VCaP (cell line): Measurements from ENCODE around the gene FAM171A2.
"Not testable (repeated sequence)": the region's sequence is repeated elsewhere in the genome, so short reads cannot be mapped to it uniquely, and the experiment has no call there.

Experiments used
- H3K27ac ChIP-seq: fragments of 450-650 bp; 2 replicates; pipeline ENCODE4 v1.5.1; 2017
- TF ChIP-seq, protein P1 (sequence below): fragments of 450-650 bp; conservative IDR thresholded peaks from 2 replicates; pipeline ENCODE4 v1.5.1; 2017; ENCODE audit warnings: mild to moderate bottlenecking, moderate library complexity

FAM171A2 gene

DNA sequence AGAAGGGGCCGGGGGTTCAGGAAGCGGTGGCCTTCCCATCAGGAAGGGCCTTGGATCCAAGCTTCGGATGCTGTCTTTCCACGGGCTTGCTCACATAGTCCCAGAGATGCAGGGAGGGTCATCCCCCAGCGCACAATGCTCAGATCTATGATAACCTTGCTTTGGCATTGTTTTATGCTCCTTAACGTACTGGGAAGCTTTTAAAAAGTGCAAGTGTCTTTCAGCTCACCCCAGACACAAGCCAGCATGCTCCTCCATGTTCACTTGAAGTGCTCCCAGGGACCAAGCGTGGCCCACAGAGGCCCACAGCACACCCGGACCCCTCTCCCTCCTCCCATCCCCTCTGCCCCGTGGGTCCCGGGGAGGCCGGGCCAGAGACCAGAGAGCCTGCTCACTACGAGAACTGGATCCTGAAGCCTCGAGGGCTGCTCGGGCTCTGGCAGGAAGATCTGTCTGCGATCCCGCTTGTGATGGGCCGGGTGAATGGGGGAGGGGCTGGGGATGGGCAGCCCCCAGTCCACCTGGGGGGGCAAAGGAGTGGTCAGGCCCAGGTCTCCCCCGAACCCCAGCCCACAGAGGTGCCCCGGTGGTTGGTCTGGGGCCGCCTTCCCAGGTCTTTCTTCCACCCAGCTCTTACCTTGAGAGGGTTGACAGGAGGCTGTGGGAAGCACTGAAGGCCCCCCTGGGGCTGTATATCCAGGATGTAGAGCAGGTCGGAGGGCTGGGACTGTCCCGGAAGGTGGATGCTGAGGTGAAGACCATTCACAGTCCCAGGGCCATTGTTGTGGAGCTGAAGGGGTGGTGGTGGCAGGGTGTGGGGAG is 11.8 kb upstream of the FAM171A2 start:
- TF ChIP-seq, protein P1, sequence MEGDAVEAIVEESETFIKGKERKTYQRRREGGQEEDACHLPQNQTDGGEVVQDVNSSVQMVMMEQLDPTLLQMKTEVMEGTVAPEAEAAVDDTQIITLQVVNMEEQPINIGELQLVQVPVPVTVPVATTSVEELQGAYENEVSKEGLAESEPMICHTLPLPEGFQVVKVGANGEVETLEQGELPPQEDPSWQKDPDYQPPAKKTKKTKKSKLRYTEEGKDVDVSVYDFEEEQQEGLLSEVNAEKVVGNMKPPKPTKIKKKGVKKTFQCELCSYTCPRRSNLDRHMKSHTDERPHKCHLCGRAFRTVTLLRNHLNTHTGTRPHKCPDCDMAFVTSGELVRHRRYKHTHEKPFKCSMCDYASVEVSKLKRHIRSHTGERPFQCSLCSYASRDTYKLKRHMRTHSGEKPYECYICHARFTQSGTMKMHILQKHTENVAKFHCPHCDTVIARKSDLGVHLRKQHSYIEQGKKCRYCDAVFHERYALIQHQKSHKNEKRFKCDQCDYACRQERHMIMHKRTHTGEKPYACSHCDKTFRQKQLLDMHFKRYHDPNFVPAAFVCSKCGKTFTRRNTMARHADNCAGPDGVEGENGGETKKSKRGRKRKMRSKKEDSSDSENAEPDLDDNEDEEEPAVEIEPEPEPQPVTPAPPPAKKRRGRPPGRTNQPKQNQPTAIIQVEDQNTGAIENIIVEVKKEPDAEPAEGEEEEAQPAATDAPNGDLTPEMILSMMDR: no peak
- no peak overlapping the region for H3K27ac ChIP-seq

DNA sequence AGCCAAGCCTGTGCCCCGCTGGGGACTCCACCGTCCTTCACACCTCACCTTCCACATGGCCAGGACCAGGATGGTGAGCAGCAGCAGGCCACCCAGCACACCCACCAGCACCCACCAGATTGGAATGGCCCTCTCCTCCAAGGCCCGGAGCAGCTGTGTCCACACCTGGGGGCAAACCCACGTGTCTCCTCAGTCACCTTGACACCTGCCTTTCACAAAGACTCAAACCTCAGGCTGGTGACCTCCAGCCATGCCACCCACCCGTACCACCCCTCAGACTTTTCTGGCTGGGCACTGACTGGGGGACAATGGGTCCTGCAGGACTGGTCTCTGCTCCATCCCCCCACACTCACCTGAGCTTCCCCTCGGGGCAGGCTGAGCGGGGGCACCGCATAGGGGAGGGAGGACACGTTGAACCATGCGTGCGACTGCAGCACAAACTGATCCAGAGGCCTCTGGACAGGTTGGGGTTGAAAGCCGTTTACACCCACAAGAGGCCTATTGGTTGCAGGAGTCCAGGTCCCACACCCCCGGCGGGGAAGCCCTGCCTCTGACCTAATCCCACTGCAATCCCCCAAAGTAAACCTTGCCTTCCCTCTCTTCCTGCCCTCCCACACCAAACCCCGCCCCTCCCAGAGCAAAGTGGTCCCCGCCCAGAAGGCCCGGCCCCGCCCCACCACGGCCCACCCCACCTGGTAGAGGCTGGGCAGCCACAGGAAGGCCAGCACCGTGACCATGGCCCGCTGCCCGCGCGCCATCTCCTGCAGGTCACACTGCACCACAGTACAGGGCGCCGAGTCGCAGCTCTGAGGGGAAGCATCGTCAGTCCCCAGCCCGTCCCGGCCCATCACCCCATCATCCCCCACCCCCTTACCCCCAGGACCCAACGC is 10.9 kb upstream of the FAM171A2 start:
- H3K27ac ChIP-seq: no peak overlapping the region
- TF ChIP-seq, protein P1: no peak

DNA sequence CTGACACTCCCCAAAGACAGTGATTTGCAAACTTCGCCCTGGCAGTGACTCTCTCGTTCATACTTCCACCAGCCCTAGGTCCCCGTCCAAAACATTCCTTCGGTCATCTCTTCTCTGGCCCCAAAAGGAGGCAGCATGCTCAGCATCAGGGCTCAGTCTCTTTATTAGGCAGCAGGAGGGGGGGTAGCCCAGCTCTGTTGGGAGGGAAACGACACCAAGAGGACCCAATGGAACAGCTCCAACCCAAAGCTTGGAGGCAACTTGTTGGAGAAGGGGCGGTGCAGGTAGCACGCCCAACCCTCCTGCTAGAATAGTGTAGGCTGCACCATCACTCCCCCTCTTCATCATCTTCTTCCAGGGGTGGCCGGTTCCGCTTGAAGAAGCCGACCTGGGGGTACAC is 8.4 kb upstream of the FAM171A2 start:
- TF ChIP-seq, protein P1: no peak
- H3K27ac ChIP-seq: no peak overlapping the region

- H3K27ac ChIP-seq: not testable (repeated sequence)
Observed at GRCh38 chr17:44369414-44370023, 5.9 kb upstream of the FAM171A2 start.

- peak overlapping the region; percentile 32; the same call in 1 of the 2 replicates for H3K27ac ChIP-seq
Observed at GRCh38 chr17:44368391-44369243, 5.0 kb upstream of the FAM171A2 start.

DNA sequence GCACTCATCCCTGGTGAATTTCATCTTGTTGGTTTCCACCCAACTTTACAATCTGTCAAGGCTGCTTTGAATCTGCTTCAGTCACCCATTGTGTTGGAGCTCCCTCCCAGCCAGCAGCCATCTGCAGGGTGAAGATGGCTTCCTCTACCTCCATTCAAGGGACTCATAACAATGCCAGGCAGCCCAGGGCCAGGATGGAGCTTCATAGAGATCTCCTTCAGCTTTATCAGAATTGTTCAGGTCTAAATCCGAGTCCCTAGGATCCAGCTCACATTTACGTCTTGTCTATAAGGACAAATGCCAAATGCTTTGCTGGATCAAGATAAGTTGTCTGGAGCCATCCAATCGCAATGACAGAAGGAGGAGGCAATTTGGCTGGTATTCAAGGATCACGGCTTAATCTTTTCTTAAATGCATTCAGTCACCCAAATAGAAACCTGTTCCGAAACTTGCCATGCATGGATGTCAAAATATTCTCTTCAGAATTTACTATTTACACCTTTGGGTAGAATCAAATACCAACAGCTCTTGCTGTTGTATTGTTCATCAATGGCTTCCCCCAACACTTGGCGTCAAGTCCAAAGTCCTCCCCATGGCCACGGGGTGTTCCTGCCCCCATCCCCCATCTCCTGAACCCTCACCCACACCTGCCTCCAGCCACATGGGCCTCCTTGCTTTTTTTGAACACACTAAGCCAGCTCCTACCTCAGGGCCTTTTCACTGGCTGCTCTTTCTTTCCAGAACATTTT is 3.8 kb upstream of the FAM171A2 start:
- TF ChIP-seq, protein P1: no peak
- H3K27ac ChIP-seq: peak overlapping the region; percentile 65

GRCh38 chr17:44365051-44365450 is 1.4 kb upstream of the FAM171A2 start:
- H3K27ac ChIP-seq: not testable (repeated sequence)

DNA sequence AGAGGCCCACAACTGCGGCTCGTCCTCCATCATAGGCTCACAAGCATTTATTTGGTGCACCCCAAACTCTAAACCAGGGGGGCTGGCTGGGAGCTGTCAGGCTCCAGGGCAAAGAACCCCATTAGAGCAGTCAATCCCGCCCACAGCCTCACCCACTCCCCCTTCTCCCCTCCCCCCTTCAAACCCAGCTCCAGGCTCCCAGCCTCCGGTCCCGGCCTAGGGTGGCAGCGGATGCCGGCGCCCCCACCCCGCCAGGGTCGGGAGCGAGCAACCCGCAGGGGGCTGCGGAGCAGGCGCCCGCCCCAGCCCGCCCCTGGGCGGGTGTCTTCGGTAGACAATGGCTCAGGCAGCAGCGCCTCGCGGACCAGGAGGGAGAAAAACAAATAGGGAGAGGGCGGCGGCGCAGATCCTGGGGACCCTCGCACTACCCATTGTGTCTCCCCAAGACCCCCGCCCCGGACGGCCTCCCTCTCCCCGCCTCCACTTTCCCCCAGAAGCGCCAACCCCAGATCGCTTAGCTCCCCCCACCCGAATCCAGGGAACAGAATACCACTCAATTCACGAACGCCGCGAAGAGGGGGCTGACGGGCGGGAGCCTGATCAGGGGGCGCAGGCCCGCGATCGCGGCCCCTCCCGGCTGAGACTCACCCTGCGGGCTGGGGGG is 572 bp downstream of the FAM171A2 start:
- H3K27ac ChIP-seq: peak overlapping the region; percentile 77
- TF ChIP-seq, protein P1: no peak
